Activated CD4-positive, alpha-beta T cell treated with anti-CD3 and anti-CD28 coated beads, Interleukin-2, Interleukin-6, amounts not matched to agents 100 ng/mL and 50 ng/mL, durations not matched to agents 16 hours and 8 hours (primary cell): ENCODE measurements around the gene ATP6V1F.

Source experiments
- DNase-seq: peaks from one replicate; pipeline ENCODE4 v3.0.0-alpha.2; 2020

Gene ATP6V1F

DNA sequence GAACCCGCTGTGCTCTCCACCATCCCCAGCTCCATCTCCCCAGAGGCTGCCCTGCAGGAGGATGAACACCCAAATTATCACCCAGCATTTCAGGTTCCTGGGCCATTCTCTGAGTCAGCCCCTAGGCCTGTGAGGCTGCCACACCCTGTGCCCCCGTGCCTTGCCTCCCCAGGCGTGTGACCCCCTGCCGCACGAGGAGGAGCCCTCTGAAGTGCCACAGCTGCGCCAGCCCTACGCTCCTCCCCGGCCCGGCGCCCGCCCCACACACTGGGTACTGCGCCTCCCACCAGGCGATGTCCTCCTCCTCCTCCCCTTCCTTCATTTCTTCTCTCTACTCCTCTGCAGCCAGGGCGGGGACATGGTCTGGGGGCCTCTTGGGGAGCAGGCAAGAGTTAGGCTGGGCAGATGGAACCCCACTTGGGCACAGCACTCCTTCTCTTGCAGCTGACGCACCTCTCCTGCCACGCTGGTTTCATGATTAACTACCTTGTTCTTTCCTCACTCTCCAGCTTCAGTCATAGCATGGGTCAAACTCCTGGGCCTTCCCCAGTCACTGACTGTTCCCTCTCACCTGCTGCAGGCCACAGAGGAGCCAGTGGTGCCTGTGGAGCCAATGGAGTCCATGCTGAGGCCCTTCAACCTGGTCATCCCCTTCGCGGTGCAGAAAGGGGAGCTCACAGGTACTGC lies 12.7 kb upstream of the ATP6V1F start:
- no peak for DNase-seq

DNA sequence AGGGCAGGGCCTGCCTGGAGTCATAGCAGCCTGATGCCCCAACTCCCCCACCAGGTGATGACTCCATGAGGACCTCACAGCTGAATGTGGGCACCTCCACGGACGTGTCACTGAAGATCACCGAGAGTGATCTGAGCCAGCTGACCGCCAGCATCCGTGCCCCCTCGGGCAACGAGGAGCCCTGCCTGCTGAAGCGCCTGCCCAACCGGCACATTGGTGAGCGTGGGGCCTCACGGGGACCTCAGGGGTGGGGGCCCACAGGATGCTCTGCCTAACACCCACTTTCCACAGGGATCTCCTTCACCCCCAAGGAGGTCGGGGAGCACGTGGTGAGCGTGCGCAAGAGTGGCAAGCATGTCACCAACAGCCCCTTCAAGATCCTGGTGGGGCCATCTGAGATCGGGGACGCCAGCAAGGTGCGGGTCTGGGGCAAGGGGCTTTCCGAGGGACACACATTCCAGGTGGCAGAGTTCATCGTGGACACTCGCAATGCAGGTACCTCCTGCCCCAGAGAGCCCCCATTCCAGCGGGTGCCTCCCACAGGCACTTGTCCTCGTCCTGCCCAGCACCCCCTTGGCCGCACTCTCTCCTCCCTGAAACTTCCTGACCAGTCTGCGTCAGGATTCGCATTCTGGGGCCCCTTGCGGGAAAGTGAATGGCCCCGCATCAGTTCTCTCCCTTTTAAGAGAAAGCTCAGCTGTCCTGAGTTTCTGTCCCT lies 10.0 kb upstream of the ATP6V1F start:
- DNase-seq, result no peak

DNA sequence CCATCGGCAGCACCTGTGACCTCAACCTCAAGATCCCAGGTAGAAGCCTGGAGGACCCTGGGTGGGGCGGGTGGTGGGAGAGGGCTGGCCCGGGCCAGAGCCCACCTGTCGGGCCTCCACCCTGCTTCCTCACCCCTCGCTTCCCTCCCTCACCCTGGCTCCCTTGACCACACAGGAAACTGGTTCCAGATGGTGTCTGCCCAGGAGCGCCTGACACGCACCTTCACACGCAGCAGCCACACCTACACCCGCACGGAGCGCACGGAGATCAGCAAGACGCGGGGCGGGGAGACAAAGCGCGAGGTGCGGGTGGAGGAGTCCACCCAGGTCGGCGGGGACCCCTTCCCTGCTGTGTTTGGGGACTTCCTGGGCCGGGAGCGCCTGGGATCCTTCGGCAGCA lies 8.9 kb upstream of the ATP6V1F start:
- no peak for DNase-seq

DNA sequence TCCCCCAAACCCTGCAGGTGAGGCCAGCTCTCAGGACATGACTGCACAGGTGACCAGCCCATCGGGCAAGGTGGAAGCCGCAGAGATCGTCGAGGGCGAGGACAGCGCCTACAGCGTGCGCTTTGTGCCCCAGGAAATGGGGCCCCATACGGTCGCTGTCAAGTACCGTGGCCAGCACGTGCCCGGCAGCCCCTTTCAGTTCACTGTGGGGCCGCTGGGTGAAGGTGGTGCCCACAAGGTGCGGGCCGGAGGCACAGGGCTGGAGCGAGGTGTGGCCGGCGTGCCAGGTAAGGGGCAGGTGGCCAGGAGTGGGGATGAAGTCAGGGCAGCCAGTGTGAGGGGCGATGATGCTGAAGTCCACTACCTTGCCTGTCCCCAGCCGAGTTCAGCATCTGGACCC lies 8.3 kb upstream of the ATP6V1F start:
- no peak for DNase-seq

DNA sequence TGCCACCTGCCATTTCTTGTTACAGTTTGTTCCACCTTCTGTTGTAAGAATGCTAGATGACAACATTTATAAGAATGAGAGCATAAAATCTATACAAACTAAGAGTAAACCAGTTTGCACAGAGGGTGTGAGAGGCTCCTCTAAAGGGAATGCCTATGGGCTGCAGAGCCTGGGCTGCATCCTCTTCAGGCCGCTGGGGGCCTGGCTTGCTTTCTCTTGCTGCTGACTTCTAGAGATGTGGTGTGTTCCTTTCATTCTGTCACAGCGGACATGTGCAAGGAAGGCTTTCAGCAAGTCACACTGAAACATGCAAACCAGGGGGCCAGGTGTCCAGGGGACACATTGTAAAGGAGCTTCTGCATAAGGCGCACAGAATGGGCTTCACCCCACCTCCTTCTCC lies 7.1 kb upstream of the ATP6V1F start:
- no peak for DNase-seq

DNA sequence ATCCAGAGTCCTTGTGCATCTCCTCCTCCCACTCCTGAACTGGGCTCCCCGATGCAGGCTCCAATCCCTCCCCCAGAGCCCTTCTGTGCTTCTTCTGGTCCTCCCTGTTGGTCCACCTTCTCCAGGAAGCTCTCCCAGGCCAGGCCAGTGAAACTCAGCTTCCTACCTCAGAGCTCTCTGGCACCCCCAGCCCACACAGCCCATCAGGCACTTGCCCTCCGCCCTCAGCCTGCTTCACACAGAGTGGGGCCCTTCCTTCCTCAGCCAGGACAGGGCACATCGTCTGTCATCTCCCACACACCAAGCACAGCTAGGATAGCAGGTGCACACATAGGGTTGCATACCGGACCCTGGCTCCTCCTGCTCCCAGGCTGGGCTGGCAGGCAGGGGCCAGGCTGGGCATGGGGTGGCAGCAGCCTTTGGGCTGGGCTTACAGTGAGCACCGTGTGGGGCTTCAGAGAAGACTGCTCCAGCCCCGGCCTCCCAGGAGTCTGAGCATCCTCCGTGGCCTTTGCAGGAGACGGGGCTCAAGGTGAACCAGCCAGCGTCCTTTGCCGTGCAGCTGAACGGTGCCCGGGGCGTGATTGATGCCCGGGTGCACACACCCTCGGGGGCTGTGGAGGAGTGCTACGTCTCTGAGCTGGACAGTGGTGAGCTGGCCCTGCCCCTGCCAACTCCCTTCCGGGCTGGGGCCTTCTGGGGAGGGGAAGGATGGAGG lies 6.5 kb upstream of the ATP6V1F start:
- no peak for DNase-seq

DNA sequence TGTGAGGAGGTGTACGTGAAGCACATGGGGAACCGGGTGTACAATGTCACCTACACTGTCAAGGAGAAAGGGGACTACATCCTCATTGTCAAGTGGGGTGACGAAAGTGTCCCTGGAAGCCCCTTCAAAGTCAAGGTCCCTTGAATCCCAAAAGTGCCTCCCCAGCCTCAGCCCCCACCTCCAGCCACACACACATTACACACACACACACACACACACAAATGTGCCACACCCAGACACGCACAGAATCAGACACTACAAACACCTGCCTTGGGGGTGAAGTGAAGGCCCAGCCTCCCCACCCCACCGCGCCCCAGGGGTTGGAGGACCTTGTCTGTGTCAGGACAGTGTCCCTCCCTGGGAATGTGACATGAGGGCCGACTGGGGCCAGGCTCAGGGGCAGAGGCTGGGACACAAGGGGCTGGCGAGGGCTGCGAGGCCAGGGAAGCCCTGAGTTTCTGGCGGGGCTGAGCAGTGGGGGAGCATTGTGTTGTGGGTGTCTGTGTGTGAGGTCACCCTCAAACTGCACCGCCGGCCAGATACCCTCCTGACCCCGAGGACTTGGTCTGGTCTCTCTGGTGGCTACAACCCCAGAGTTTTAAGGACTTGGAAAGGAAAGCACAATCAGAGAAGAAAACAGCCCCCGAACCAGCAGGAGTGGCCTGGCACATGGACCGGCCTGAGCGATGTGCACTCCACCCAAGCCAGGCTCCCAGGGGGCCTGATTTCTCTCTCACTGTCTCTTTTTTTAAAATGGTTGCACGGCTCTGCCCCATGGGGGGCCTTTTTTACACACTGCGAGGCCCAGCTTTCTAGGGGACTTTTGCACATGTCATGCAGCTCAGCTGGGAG lies 4.0 kb upstream of the ATP6V1F start:
- no peak for DNase-seq

DNA sequence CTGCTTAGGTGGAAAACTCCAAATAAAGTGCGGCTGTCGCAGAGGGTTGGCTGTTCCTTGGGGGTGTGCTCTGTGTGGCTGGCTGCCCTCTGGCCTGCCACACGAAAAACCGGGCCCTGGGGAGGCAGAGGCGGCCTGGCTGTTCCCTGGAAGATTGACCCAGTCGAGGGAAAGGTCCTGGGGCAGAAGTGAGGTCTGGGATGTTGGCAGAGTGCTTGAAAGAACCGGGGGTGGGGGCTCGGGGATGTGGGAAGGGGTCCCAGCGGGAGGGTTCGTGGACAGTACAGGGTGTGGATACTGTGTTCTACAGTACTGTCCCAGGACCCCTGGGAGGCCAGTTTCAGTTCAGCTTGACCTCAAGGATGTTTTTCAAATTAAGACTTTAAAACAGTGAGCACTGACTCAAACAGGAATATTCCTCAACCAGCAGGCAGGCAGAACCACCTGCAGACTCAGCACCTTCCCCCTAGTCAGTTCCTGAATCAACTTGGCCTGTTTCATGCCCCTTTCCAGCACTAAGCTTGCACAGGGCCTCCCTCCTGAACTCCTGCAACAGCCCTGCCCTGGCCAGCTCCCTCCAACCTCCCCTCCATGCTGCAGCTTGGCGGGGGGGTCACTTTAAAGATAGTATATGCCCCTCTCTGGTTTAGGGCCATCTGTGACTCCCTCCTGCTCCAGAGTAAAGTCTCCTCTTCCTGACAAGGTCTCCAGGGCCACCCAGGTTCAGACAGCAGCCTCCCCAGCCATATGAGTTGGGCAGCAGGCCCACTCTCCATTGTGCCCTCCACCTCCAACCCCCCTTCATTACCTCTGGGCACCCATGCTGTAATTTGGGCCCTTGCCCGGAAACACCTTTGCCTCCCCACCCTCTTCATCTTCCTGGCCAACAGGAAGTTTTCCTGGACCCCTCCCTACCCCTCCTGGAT lies 3.2 kb upstream of the ATP6V1F start:
- DNase-seq, result no peak

DNA sequence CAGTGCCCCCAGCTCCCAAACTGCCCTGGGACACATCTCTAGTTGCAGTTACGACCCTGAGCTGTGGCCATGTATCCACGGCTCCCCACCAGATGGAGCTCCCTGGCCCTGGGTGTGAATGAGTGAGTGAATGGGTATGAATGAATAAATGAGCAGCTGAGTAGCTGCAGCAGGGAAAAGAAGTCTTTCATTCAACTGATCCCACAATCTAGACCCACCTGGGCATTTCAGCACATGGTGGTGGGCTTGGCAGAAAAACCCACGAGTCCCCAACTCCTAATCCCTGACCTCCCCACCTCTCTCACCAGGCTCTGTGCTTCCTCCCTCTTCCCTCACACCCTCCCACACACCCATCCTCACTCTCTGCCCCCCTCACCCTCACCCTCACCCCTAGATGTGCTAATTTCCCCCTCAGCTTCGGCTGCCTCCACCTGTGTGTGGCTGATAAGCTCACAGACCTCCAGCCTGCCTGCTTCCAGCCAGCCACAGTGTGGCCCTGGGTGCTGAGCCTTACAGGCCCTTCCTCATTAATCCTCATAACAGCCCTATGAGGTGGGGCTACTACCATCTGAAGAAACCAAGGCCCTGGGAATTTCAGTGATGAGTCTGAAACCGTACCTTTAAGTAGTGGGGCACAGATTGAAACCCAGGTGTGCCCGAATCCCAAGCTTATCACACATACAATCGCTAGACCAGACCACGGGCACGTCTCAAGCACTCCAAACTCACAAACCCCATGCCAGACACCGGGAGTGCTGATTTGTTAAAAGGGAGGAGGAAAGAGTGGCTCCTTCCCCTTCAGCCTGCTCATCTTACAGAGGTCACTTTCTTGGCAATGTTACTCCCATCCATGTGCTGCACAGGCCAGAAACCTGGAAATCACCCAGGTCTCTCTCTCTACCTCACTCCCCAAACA lies 2.2 kb upstream of the ATP6V1F start:
- no peak for DNase-seq

DNA sequence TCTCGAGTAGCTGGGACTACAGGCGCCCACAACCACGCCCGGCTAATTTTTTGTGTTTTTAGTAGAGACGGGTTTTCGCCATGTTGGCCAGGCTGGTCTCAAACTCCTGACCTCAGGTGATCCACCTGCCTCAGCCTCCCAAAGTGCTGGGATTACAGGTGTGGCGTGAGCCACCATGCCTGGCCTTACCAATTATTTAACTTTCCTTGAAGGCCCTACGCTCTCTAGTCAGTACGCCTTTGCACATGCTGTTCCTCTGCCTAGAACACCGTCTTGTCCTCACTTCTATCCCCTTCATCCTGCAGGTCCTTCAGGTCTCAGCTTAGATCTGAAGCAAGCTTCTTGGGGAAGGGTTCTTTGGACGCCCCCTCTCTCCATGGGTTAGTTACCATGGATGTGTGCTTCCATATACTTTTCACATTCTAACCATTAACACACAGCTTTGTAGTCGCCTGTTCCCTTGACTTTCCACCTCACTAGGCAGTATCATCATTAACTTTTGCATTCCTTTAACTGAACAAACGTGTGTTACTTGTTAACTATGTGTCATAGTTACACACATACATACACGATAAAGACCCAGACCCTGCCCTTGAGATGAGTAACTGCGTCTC lies 592 bp upstream of the ATP6V1F start:
- DNase-seq, result no peak

DNA sequence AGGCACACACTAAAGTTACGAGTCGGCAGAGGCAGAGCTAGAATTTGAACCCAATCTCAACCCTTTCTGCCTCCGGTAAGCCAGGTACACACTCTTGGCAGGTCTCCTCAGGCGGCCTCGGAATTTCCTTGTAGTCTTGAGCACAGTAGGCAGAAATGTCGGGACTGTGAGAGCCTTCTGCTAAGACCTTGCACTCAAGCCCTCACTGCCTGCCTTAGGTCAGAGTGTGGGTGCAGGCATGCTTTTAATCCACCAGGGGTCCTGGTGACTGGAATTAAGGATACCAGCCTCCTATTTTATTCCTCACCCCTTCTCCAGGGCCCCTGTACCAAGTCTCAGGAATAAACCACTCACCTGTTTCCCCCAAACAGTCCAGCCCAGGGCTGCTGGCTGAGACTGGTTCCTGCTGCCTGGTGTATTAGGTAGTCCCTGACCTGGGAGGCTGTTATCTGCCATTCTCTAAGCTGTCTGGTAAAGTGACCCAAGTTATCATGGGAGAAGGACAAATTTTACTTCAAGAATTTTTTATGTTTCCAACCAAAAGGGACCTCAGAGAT lies 855 bp downstream of the ATP6V1F start:
- peak; percentile 67 for DNase-seq

DNA sequence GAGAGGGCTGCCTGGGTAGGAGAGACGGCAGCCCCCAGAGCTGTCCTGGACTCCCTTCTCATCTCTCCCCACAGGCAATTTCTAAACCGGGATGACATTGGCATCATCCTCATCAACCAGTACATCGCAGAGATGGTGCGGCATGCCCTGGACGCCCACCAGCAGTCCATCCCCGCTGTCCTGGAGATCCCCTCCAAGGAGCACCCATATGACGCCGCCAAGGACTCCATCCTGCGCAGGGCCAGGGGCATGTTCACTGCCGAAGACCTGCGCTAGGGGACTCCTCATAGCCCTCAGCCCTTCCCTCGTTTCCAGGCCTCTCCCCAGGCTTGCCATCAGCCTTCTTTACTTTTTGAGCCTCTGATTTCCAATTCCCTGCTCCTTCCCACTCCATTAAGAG lies 2.6 kb downstream of the ATP6V1F start:
- DNase-seq, result no peak

DNA sequence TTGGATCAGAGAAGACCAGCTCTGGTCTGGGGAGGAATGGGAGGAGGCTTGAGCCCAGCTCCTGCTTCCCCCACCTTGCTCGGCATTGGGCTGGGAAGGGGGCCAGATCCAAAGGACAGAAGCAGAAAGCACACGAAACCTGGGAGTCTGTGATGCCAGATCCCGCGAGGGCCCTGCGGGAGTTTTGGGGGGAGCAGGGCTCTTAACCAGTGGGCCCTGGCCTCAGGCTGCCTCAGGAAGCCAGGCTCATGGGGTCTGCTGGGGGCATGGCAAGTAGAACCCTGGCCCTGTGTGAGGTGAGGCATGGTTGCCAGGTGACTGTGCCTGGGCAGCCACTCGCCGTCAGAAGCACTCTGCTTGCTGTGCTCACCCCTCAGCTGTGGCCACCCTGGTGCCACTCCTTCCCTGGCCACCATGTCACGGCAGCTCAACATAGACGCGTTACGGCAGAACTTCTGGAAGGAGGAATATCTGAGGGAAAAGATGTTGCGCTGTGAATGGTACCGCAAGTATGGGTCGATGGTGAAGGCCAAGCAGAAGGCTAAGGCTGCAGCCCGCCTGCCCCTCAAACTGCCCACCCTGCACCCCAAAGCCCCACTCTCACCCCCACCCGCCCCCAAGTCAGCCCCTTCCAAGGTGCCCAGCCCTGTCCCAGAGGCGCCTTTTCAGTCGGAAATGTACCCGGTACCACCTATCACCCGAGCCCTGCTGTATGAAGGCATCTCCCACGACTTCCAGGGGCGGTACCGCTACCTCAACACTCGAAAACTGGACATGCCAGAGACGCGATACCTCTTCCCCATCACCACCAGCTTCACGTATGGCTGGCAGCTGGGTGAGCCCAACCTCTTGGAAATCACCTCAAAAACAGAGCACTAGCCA lies 3.6 kb downstream of the ATP6V1F start:
- DNase-seq, result no peak

DNA sequence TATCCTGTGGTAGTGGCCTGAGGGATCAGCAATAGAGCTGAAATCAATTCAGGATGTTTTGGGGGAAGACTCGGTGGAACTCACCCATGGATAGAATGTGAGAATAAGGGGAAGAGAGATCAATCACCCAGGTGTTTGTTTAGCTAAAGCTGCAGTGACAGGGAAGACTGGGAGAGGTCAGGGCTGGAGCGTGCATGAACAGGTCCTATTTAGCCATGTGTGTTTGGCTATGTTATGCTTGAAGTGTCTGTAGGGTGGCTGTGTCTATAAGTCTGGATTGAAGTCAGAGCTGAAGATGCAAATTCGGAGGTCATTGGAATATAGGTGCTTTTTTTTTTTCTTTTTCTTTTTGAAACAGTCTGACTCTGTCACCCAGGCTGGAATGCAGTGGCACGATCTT lies 4.6 kb downstream of the ATP6V1F start:
- DNase-seq, result no peak

DNA sequence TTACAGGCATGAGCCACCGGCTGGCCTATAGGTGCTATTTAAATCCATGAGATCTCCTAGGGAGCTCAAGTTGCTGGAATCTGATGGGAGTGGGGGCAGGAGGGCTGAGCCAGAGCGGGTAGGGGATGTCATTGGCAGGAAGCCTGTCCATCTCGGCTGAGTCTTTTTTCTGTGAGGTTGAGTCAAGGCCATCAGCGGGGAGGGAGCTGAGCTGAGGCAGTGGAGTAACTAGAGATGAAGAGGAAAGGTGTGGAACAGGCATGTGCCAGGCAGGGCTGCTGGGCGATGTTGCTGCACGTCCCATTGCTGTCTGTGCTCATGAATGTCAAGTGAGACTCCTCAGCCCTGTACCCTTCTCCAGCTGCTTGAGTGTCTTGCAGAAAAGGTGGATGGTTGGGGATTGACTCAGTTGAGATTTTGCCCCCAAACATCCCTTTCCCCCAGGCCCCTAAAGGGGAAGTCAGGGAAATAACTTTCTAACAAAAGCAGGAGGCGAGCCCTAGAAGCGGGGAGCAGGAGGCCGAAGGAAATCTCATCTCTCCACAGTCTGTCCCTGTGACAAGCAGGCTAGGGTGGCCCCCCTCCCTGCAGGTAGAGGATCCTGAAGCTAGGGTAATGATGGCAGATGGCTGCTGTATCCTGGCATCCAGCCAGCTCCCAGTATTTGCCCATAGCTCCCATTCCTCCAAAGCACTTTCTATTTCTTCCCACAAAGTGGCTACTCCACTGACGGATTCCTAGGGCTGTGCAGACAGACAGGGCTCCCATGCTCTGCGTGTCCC lies 5.4 kb downstream of the ATP6V1F start:
- DNase-seq, result no peak

DNA sequence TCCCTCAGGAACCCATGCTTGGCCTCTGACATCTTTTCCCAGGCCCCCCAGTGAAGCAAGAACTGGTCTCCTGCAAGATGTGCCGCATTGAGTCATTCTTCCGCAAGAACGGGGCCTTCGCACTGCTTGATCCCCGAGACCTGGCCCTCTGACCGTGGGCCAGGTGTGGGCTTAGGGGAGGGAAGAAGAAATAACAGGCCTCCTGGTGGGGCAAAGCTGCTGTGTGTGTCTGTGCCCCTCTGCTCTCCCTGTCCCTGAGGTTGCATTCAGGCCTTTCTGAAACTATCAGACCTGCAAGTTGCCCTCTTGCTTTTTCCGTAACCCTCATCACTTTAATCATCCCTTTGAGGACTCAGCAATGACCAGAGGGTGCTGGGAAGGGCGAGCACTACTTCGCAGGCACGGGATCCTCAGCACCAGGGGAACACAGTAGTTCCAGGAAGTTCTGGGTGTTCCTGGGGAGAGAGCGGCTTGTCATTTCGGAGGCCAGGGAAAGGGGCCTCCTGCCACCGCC lies 6.0 kb downstream of the ATP6V1F start:
- no peak for DNase-seq

DNA sequence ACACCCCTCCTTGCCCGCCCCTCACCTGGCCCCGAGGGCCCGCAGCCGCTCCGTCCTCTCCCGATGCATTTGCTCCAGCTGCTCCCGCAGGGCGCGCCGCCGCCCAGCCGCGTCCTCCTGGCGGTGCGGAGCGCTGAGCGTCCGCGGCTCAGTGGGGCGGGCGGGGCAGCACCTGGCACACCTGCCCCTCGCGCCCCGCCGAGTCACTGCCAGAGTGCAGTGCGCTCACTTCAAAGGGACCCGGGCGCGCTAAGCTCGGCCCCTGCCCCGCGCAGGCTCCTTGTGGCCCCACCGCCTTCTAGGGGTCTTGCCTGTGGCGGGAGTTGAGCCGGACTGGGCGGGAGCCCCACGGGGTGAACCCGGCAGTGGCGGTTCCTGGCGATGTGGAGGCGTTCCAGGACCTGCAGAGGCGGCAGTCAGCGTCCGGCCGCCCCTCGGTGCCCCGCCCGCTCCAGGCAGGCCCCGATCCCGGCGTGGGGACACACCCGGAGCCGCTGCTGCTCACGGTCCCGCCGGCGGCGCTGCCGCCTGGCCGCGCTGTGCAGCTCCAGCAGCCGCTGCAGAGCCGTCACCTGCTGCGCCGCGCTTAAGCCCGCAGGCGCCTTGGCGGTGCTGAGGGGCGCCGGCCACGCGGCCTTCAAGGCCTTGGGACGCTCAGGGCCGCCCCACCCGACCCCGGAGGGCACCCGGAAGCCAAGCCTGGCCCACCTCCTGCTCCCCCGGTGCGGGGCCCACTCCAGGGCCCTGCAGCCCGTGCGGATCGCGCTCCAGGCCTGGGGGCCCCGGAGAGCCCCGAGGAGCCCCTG lies 6.7 kb downstream of the ATP6V1F start:
- peak; percentile 48 for DNase-seq
